ENCODE measurements around the gene HBB. TPM values are rescaled to one million over a fixed set of nuclear protein-coding genes. Genes with fewer than 3 reads are reported as not detected.
A peak's percentile ranks its signal among the peaks of the same experiment; 100 is the strongest.

The HBB gene
- total and polyA plus RNA-seq, 2 donors (not counting 1 experiment from before 2014, with no cell fraction given), result 0.22 TPM; not detected in 1

DNA sequence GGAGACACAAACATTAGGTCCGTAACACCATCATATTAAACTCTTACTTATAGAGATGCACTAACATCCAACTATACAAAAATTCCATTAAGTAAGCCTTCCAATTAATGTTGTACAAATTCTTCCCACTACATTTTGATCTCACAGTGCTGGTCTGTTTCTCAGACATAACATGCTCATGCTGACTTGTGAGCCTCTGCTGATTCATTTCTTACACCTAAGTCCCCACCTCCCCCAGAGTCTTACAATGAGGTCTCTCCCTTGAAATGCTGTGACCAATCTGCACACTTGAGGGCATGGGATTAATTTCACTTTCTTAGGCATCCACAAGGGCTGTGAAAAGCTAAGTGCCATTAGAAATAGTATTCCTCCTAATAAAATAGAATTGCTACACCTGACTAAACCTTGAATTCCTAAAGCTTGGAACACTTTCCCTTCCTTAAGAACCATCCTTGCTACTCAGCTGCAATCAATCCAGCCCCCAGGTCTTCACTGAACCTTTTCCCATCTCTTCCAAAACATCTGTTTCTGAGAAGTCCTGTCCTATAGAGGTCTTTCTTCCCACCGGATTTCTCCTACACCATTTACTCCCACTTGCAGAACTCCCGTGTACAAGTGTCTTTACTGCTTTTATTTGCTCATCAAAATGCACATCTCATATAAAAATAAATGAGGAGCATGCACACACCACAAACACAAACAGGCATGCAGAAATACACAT is 20.8 kb upstream of the HBB start:
- no peaks in the 10 kb centered on the region for H3K27me3 ChIP-seq (ENCODE audit: control insufficient read depth, insufficient read depth, low read length)
- H3K4me3 ChIP-seq (replicated peaks in 1 of 4; ENCODE audit: control extremely low read depth in 1 of 4, insufficient read depth in 1 of 4, low read depth in 3 of 4, low read length in 4 of 4), result no peak overlapping the region
- H3K36me3 ChIP-seq (ENCODE audit: control insufficient read depth, insufficient read depth, low read length), result no peaks in the 10 kb centered on the region
- H3K9me3 ChIP-seq (ENCODE audit: control insufficient read depth, insufficient read depth, low read depth, low read length), result no peaks in the 10 kb centered on the region
- H3K79me2 ChIP-seq (ENCODE audit: control insufficient read depth, insufficient read depth, low read length), result no peaks in the 10 kb centered on the region
- no peak overlapping the region for H3K9ac ChIP-seq (ENCODE audit: insufficient read depth, low read length)
- TF ChIP-seq, protein P1, sequence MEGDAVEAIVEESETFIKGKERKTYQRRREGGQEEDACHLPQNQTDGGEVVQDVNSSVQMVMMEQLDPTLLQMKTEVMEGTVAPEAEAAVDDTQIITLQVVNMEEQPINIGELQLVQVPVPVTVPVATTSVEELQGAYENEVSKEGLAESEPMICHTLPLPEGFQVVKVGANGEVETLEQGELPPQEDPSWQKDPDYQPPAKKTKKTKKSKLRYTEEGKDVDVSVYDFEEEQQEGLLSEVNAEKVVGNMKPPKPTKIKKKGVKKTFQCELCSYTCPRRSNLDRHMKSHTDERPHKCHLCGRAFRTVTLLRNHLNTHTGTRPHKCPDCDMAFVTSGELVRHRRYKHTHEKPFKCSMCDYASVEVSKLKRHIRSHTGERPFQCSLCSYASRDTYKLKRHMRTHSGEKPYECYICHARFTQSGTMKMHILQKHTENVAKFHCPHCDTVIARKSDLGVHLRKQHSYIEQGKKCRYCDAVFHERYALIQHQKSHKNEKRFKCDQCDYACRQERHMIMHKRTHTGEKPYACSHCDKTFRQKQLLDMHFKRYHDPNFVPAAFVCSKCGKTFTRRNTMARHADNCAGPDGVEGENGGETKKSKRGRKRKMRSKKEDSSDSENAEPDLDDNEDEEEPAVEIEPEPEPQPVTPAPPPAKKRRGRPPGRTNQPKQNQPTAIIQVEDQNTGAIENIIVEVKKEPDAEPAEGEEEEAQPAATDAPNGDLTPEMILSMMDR (conservative IDR thresholded peaks at IDR 0.05 in 1 of 2, IDR thresholded peaks at IDR 0.05 in 1 of 2; ENCODE audit: low read depth in 1 of 2, low read length in 2 of 2), result no peak
- TF ChIP-seq EZH2 (IDR thresholded peaks at IDR 0.05; ENCODE audit: low read length, missing control alignments), result no peak
- H2AFZ ChIP-seq (ENCODE audit: low read length), result no peak overlapping the region
- no peaks in the 10 kb centered on the region for H3K4me1 ChIP-seq (ENCODE audit: control insufficient read depth, extremely low read depth, insufficient read depth, low read length)
- peak in 1 of 2 donors; percentile 6 for DNase-seq (ENCODE audit: low read depth in 2 of 2)
- no peak overlapping the region for H3K27ac ChIP-seq (ENCODE audit: insufficient read depth, low read length)
- H3K4me2 ChIP-seq (ENCODE audit: extremely low read depth, insufficient read depth, low read length), result no peak overlapping the region
- H4K20me1 ChIP-seq (ENCODE audit: control insufficient read depth, extremely low read depth, insufficient read depth, low read length), result no peaks in the 10 kb centered on the region

DNA sequence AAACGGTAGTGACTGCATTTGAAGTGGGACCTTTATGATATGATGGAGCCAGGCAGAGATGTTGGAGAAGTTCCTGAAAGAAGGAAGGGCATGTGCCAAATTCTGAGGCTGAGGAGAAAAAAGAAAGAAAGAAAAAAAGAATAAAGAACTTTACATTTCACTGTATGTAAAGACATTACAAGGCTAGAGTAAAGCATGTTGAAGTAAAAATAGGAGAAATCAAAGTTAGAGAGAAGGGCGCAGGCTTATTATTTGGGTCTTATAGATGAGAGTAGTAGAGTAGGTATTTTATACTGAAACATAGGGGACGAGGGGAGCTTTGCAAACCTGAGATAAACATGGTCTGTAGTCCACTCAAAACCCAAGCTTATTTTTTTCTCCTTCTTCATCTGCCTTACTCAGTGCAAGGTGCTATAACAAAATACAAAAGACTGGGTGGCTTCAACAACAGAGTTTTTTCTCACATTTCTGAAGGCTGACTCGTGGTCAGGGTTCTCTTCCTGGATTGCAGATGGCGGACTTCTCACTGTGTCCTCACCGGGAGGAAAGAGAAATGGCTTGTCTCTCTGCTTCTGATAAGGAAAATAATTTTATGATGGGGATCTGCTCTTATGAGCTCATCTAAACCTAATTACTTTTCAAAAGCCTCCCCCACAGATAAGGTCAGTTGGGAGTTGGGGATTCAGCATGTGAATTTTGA is 20.1 kb upstream of the HBB start:
- no peak for TF ChIP-seq EZH2 (IDR thresholded peaks at IDR 0.05; ENCODE audit: low read length, missing control alignments)
- TF ChIP-seq, protein P1 (conservative IDR thresholded peaks at IDR 0.05 in 1 of 2, IDR thresholded peaks at IDR 0.05 in 1 of 2; ENCODE audit: low read depth in 1 of 2, low read length in 2 of 2), result no peak
- Histone ChIP-seq H2AFZ (ENCODE audit: low read length) (no peak overlapping the region), H3K79me2 (ENCODE audit: control insufficient read depth, insufficient read depth, low read length) (no peaks in the 10 kb centered on the region), H3K4me3 (replicated peaks in 1 of 4; ENCODE audit: control extremely low read depth in 1 of 4, insufficient read depth in 1 of 4, low read depth in 3 of 4, low read length in 4 of 4) (no peak overlapping the region), H3K4me1 (ENCODE audit: control insufficient read depth, extremely low read depth, insufficient read depth, low read length) (no peaks in the 10 kb centered on the region), H3K9me3 (ENCODE audit: control insufficient read depth, insufficient read depth, low read depth, low read length) (no peaks in the 10 kb centered on the region), H3K4me2 (ENCODE audit: extremely low read depth, insufficient read depth, low read length) (no peak overlapping the region), H4K20me1 (ENCODE audit: control insufficient read depth, extremely low read depth, insufficient read depth, low read length) (no peaks in the 10 kb centered on the region), H3K9ac (ENCODE audit: insufficient read depth, low read length) (no peak overlapping the region), H3K36me3 (ENCODE audit: control insufficient read depth, insufficient read depth, low read length) (no peaks in the 10 kb centered on the region), H3K27me3 (ENCODE audit: control insufficient read depth, insufficient read depth, low read length) (no peaks in the 10 kb centered on the region), H3K27ac (ENCODE audit: insufficient read depth, low read length) (no peak overlapping the region)
- DNase-seq (ENCODE audit: low read depth in 2 of 2), result no peak

DNA sequence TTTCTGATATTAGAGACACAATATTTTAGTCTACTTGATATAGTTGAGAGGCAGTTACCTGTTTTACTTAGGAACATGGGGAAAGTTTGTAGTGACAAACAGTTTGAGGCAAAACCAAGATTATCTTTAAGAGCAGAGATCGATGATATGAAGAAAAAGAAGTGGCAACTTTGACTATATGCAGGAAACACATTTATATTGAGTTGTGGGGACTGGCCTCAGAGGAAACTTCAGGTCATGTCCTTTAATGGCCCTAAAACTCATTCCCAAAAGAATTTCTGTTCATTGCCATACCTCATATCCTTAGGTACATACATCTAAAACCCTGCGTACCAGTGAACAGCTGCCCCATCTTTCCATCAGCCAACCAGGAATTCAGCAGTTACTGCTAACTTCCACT is 18.3 kb upstream of the HBB start:
- Histone ChIP-seq H3K79me2 (ENCODE audit: control insufficient read depth, insufficient read depth, low read length) (no peaks in the 10 kb centered on the region), H2AFZ (ENCODE audit: low read length) (no peak overlapping the region), H4K20me1 (ENCODE audit: control insufficient read depth, extremely low read depth, insufficient read depth, low read length) (no peaks in the 10 kb centered on the region), H3K9ac (ENCODE audit: insufficient read depth, low read length) (no peak overlapping the region), H3K4me1 (ENCODE audit: control insufficient read depth, extremely low read depth, insufficient read depth, low read length) (no peaks in the 10 kb centered on the region), H3K36me3 (ENCODE audit: control insufficient read depth, insufficient read depth, low read length) (no peaks in the 10 kb centered on the region), H3K27me3 (ENCODE audit: control insufficient read depth, insufficient read depth, low read length) (no peaks in the 10 kb centered on the region), H3K9me3 (ENCODE audit: control insufficient read depth, insufficient read depth, low read depth, low read length) (no peaks in the 10 kb centered on the region), H3K4me3 (replicated peaks in 1 of 4; ENCODE audit: control extremely low read depth in 1 of 4, insufficient read depth in 1 of 4, low read depth in 3 of 4, low read length in 4 of 4) (no peak overlapping the region), H3K27ac (ENCODE audit: insufficient read depth, low read length) (no peak overlapping the region), H3K4me2 (ENCODE audit: extremely low read depth, insufficient read depth, low read length) (no peak overlapping the region)
- TF ChIP-seq, protein P1 (conservative IDR thresholded peaks at IDR 0.05 in 1 of 2, IDR thresholded peaks at IDR 0.05 in 1 of 2; ENCODE audit: low read depth in 1 of 2, low read length in 2 of 2), result no peak
- no peak for TF ChIP-seq EZH2 (IDR thresholded peaks at IDR 0.05; ENCODE audit: low read length, missing control alignments)
- no peak for DNase-seq (ENCODE audit: low read depth in 2 of 2)

Measured in fibroblast of lung (primary cell).